Suprapubic skin (tissue), 3 donors: ENCODE results near the gene SYTL1.

Experiments
- EP300 ChIP-seq: sonication (generic); formaldehyde crosslinking; IDR thresholded peaks from one replicate; pipeline ENCODE4 v1.6.1; 2017; ENCODE audit warnings: antibody characterized with exemption
- POLR2A ChIP-seq, 2 donors: fragments of 450-650 bp; IDR thresholded peaks; one replicate each; pipeline ENCODE4 v1.6.1; 2017; ENCODE audit warnings: antibody characterized with exemption in 2 of 2, mild to moderate bottlenecking in 2 of 2, moderate library complexity in 2 of 2
- TF ChIP-seq, protein P1 (sequence below), 2 donors: fragments of 200-600 bp in 1 of 2; fragments of 450-650 bp in 1 of 2; sonication (generic) in 1 of 2; IDR thresholded peaks; one replicate each; pipeline ENCODE4 v1.5.1; 2016 to 2019; ENCODE audit warnings: antibody characterized with exemption in 2 of 2, mild to moderate bottlenecking in 1 of 2, moderate library complexity in 1 of 2

DNA sequence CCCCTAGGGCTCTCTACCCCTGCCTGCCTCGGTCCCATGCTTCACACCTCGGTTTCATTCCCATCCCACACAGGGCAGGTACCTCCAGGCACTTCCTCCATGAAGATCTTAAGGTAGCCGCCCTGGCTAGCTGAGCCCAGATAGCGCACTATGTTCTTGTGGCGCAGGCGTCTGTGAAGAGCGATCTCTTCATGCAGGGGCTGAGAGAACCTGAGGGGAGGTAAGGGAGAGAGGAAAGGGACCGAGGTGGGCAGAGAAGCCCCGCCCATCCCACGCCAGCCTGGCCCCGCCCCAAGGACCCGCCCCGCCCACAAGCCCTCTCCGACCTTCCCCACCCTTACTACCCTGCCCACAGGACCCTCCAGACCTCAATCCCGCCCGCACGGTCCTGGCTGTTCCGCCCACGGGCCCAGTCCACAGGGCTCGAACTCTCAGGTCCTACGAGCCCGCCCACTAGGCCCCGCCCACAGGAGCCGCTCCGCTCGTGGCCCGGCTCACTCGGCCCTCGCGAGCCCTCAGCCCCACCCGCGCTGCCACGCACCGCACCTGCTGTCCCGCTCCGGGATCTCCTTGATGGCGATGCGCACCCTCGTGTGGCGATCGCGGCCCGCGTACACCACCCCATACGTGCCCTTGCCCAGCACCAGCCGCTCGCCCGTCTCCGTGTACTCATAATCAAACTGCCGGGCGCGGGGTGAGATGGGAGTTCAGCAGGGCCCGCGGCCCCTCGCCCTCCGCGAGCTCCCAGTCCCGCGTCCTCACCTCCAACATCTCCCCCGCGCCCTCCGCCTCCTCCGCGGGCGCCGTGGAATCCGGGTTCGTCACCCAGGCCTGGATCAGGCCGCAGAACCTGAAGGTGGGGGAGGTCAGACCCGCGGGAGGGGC is 18.6 kb downstream of the SYTL1 start:
- TF ChIP-seq POLR2A (IDR thresholded peaks at IDR 0.05) (no peak), EP300 (no peak)
- TF ChIP-seq, protein P1, sequence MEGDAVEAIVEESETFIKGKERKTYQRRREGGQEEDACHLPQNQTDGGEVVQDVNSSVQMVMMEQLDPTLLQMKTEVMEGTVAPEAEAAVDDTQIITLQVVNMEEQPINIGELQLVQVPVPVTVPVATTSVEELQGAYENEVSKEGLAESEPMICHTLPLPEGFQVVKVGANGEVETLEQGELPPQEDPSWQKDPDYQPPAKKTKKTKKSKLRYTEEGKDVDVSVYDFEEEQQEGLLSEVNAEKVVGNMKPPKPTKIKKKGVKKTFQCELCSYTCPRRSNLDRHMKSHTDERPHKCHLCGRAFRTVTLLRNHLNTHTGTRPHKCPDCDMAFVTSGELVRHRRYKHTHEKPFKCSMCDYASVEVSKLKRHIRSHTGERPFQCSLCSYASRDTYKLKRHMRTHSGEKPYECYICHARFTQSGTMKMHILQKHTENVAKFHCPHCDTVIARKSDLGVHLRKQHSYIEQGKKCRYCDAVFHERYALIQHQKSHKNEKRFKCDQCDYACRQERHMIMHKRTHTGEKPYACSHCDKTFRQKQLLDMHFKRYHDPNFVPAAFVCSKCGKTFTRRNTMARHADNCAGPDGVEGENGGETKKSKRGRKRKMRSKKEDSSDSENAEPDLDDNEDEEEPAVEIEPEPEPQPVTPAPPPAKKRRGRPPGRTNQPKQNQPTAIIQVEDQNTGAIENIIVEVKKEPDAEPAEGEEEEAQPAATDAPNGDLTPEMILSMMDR (IDR thresholded peaks at IDR 0.05) = no peak
